Measurements from ENCODE around the gene GOLGA5.

GOLGA5 gene

GRCh38 chr14:92785667-92786426 lies 8.3 kb upstream of the GOLGA5 start:
- ATAC-seq (ENCODE audit: insufficient read depth, low read depth) (no peak), DNase-seq (no peak)
- H3K36me3 ChIP-seq (ENCODE audit: insufficient read depth, low read length) = no peaks in the 10 kb centered on the region
- H3K79me2 ChIP-seq (ENCODE audit: insufficient read depth, low read length) = no peaks in the 10 kb centered on the region
- H3K27me3 ChIP-seq (ENCODE audit: insufficient read depth, low read length, poor library complexity) = no peaks in the 10 kb centered on the region
- H2AFZ ChIP-seq (ENCODE audit: low read depth, low read length) = no peak overlapping the region
- H4K20me1 ChIP-seq (ENCODE audit: insufficient read depth, low read length) = no peaks in the 10 kb centered on the region
- H3K4me2 ChIP-seq (ENCODE audit: insufficient read depth, low read length) = no peak overlapping the region
- no peak overlapping the region for H3K9ac ChIP-seq (ENCODE audit: low read depth, low read length)
- H3K4me3 ChIP-seq (ENCODE audit: low read depth in 1 of 2, low read length in 2 of 2) = no peak overlapping the region
- TF ChIP-seq, protein P1, sequence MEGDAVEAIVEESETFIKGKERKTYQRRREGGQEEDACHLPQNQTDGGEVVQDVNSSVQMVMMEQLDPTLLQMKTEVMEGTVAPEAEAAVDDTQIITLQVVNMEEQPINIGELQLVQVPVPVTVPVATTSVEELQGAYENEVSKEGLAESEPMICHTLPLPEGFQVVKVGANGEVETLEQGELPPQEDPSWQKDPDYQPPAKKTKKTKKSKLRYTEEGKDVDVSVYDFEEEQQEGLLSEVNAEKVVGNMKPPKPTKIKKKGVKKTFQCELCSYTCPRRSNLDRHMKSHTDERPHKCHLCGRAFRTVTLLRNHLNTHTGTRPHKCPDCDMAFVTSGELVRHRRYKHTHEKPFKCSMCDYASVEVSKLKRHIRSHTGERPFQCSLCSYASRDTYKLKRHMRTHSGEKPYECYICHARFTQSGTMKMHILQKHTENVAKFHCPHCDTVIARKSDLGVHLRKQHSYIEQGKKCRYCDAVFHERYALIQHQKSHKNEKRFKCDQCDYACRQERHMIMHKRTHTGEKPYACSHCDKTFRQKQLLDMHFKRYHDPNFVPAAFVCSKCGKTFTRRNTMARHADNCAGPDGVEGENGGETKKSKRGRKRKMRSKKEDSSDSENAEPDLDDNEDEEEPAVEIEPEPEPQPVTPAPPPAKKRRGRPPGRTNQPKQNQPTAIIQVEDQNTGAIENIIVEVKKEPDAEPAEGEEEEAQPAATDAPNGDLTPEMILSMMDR (IDR thresholded peaks at IDR 0.05; ENCODE audit: borderline replicate concordance, extremely low read depth, low read length, poor library complexity, severe bottlenecking) = no peak
- TF ChIP-seq EZH2 (IDR thresholded peaks at IDR 0.05; ENCODE audit: borderline replicate concordance, low read depth, low read length, severe bottlenecking) = no peak
- no peaks in the 10 kb centered on the region for H3K4me1 ChIP-seq (ENCODE audit: insufficient read depth, low read length)
- no peaks in the 10 kb centered on the region for H3K9me3 ChIP-seq (ENCODE audit: insufficient read depth, low read length, severe bottlenecking)
- no peak overlapping the region for H3K27ac ChIP-seq (ENCODE audit: low read length)

DNA sequence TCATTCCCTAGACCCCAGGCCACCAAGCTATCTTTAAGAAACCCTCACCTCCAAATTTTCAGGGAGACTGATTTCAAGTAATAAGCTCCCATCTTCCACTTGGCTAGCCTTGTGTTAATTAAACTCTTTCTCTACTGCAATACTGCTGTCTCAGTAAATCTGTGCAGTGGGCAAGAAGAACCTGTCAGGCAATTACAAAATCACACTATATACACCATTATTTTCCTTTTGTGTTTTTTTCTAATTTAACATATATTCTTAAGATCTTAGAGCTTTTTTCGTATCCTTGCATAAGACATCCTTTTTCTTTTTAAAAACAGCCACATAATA lies 7.7 kb upstream of the GOLGA5 start:
- H3K27me3 ChIP-seq (ENCODE audit: insufficient read depth, low read length, poor library complexity) = no peaks in the 10 kb centered on the region
- no peak overlapping the region for H3K27ac ChIP-seq (ENCODE audit: low read length)
- H3K36me3 ChIP-seq (ENCODE audit: insufficient read depth, low read length) = no peaks in the 10 kb centered on the region
- ATAC-seq (ENCODE audit: insufficient read depth, low read depth) (no peak), DNase-seq (no peak)
- no peaks in the 10 kb centered on the region for H4K20me1 ChIP-seq (ENCODE audit: insufficient read depth, low read length)
- no peak overlapping the region for H3K4me2 ChIP-seq (ENCODE audit: insufficient read depth, low read length)
- H3K4me1 ChIP-seq (ENCODE audit: insufficient read depth, low read length) = no peaks in the 10 kb centered on the region
- H3K4me3 ChIP-seq (ENCODE audit: low read depth in 1 of 2, low read length in 2 of 2) = no peak overlapping the region
- H3K9me3 ChIP-seq (ENCODE audit: insufficient read depth, low read length, severe bottlenecking) = no peaks in the 10 kb centered on the region
- no peak overlapping the region for H3K9ac ChIP-seq (ENCODE audit: low read depth, low read length)
- no peak overlapping the region for H2AFZ ChIP-seq (ENCODE audit: low read depth, low read length)
- no peaks in the 10 kb centered on the region for H3K79me2 ChIP-seq (ENCODE audit: insufficient read depth, low read length)
- TF ChIP-seq, protein P1 (IDR thresholded peaks at IDR 0.05; ENCODE audit: borderline replicate concordance, extremely low read depth, low read length, poor library complexity, severe bottlenecking) = no peak
- no peak for TF ChIP-seq EZH2 (IDR thresholded peaks at IDR 0.05; ENCODE audit: borderline replicate concordance, low read depth, low read length, severe bottlenecking)

- H3K79me2 ChIP-seq (ENCODE audit: insufficient read depth, low read length) = no peaks in the 10 kb centered on the region
- no peak for TF ChIP-seq EZH2 (IDR thresholded peaks at IDR 0.05; ENCODE audit: borderline replicate concordance, low read depth, low read length, severe bottlenecking)
- H3K27me3 ChIP-seq (ENCODE audit: insufficient read depth, low read length, poor library complexity) = no peaks in the 10 kb centered on the region
- no peak overlapping the region for H3K4me3 ChIP-seq (ENCODE audit: low read depth in 1 of 2, low read length in 2 of 2)
- no peaks in the 10 kb centered on the region for H3K9me3 ChIP-seq (ENCODE audit: insufficient read depth, low read length, severe bottlenecking)
- H3K9ac ChIP-seq (ENCODE audit: low read depth, low read length) = no peak overlapping the region
- no peaks in the 10 kb centered on the region for H3K4me1 ChIP-seq (ENCODE audit: insufficient read depth, low read length)
- H3K4me2 ChIP-seq (ENCODE audit: insufficient read depth, low read length) = no peak overlapping the region
- DNase-seq (no peak), ATAC-seq (ENCODE audit: insufficient read depth, low read depth) (no peak)
- H2AFZ ChIP-seq (ENCODE audit: low read depth, low read length) = no peak overlapping the region
- no peaks in the 10 kb centered on the region for H4K20me1 ChIP-seq (ENCODE audit: insufficient read depth, low read length)
- no peak overlapping the region for H3K27ac ChIP-seq (ENCODE audit: low read length)
- no peaks in the 10 kb centered on the region for H3K36me3 ChIP-seq (ENCODE audit: insufficient read depth, low read length)
Measured at GRCh38 chr14:92787554-92787953, 6.6 kb upstream of the GOLGA5 start.

DNA sequence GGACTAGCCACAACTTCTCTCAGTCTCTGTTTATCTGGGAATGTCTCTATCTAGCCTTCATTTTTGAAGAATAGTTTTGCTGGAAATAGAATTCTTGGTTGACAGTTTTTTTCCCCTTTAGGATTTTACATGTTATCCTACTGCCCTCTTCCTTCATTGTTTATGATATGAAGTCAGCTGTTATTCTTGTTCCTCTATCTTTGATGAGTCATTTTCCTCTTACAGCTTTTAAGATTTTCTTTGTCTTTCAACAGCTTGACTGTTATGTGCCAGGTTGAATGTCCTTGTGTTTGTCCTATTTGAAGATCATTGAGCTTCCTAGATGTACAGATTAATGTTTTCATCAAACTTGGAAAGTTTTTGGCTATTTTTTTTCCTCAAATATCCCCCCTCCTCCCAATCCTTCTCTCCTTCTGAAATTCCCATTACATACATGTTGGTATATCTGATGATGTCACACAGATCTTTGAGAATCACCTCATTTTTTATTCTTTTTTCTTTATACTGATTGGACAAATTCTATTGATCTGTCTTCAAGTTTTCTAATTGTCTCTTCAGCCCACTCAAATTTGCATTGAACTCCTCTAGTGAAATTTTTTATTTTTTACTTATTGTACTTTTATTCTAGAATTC lies 4.5 kb upstream of the GOLGA5 start:
- Histone ChIP-seq H2AFZ (ENCODE audit: low read depth, low read length) (no peak overlapping the region), H3K4me2 (ENCODE audit: insufficient read depth, low read length) (no peak overlapping the region), H3K9ac (ENCODE audit: low read depth, low read length) (no peak overlapping the region), H3K9me3 (ENCODE audit: insufficient read depth, low read length, severe bottlenecking) (no peaks in the 10 kb centered on the region), H3K4me1 (ENCODE audit: insufficient read depth, low read length) (peaks cover 8% of the 10 kb centered on the region), H4K20me1 (ENCODE audit: insufficient read depth, low read length) (no peaks in the 10 kb centered on the region), H3K79me2 (ENCODE audit: insufficient read depth, low read length) (peaks cover 5% of the 10 kb centered on the region), H3K4me3 (ENCODE audit: low read depth in 1 of 2, low read length in 2 of 2) (no peak overlapping the region), H3K36me3 (ENCODE audit: insufficient read depth, low read length) (peaks cover 3% of the 10 kb centered on the region; the same call in 1 of the 2 replicates), H3K27ac (ENCODE audit: low read length) (no peak overlapping the region), H3K27me3 (ENCODE audit: insufficient read depth, low read length, poor library complexity) (no peaks in the 10 kb centered on the region)
- no peak for TF ChIP-seq EZH2 (IDR thresholded peaks at IDR 0.05; ENCODE audit: borderline replicate concordance, low read depth, low read length, severe bottlenecking)
- TF ChIP-seq, protein P1 (IDR thresholded peaks at IDR 0.05; ENCODE audit: borderline replicate concordance, extremely low read depth, low read length, poor library complexity, severe bottlenecking) = no peak
- DNase-seq (no peak), ATAC-seq (ENCODE audit: insufficient read depth, low read depth) (no peak)
